ENCODE data around the gene EDIL3.

DNA sequence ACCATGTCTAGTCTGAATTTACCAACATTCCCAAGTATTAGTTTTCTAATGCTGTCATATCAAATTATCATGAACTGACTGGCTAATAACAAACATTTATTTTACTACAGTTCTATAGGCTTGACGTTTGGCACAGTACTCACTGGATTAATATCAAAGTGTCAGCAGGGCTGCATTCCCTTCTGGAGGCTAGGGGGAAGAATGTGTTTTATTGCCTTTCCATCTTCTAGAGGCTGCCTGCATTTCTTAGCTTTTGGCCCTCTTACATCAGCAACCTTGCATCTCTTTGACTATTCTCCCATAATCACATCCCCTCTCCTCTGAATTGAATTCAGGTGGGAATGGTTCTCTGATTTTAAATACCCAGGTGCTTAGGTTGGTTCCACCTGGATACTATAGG is 84.7 kb downstream of the EDIL3 start:
- TF ChIP-seq, protein P1, sequence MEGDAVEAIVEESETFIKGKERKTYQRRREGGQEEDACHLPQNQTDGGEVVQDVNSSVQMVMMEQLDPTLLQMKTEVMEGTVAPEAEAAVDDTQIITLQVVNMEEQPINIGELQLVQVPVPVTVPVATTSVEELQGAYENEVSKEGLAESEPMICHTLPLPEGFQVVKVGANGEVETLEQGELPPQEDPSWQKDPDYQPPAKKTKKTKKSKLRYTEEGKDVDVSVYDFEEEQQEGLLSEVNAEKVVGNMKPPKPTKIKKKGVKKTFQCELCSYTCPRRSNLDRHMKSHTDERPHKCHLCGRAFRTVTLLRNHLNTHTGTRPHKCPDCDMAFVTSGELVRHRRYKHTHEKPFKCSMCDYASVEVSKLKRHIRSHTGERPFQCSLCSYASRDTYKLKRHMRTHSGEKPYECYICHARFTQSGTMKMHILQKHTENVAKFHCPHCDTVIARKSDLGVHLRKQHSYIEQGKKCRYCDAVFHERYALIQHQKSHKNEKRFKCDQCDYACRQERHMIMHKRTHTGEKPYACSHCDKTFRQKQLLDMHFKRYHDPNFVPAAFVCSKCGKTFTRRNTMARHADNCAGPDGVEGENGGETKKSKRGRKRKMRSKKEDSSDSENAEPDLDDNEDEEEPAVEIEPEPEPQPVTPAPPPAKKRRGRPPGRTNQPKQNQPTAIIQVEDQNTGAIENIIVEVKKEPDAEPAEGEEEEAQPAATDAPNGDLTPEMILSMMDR (IDR thresholded peaks at IDR 0.05) = no peak
- TF ChIP-seq EP300 (IDR thresholded peaks at IDR 0.05) (no peak), POLR2AphosphoS5 (IDR thresholded peaks at IDR 0.05) (no peak)

Measured in sigmoid colon (tissue), 4 donors.